DND-41 (cell line): ENCODE measurements around the gene CLN5.

Experiments used
- CTCF ChIP-seq: IDR thresholded peaks from 2 replicates; pipeline ENCODE4 v1.5.1; 2012; ENCODE audit warnings: borderline replicate concordance, low read length, moderate library complexity, mild to moderate bottlenecking; ENCODE audit not compliant: poor library complexity, severe bottlenecking; ENCODE audit errors: extremely low read depth
- EZH2 ChIP-seq: IDR thresholded peaks from 3 replicates; pipeline ENCODE4 v1.6.1; 2012; ENCODE audit warnings: borderline replicate concordance, low read depth, mild to moderate bottlenecking, moderate library complexity, low read length, inconsistent platforms; ENCODE audit not compliant: severe bottlenecking

- TF ChIP-seq EZH2 (no peak), CTCF (no peak)
Measured at GRCh38 chr13:77001540-77001939, 9.7 kb downstream of the CLN5 start.
